Measurements from ENCODE around the gene KDM2B. TPM values are rescaled to one million over a fixed set of nuclear protein-coding genes. Genes with fewer than 3 reads are reported as not detected.
A peak's percentile ranks its signal among the peaks of the same experiment; 100 is the strongest.

Gene KDM2B
- total RNA-seq, 1 donor from 2014 or later: 23.8 TPM

DNA sequence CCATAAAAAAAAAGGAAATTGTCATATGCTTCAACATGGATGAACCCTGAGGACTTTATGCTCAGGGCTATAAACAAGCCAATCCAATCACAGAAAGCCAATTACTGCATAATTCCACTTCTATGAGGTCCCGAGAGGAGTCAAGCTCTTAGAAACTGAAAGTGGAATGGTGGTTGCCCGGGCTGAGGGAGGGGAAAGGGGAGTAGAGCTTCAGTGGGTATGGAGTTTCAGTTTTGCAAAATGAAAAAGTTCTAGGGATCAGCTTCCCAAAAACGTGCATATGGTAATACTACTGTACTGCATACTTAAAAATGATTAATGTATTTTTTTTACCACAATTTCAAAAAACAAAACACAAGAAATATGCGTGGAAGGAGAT lies 128.9 kb downstream of the KDM2B start:
- H3K4me3 ChIP-seq (ENCODE audit: low read depth, low read length): no peak overlapping the region
- TF ChIP-seq CTCF (conservative IDR thresholded peaks at IDR 0.05; ENCODE audit: low read depth, low read length): no peak
- DNase-seq (ENCODE audit: low read depth): no peak

DNA sequence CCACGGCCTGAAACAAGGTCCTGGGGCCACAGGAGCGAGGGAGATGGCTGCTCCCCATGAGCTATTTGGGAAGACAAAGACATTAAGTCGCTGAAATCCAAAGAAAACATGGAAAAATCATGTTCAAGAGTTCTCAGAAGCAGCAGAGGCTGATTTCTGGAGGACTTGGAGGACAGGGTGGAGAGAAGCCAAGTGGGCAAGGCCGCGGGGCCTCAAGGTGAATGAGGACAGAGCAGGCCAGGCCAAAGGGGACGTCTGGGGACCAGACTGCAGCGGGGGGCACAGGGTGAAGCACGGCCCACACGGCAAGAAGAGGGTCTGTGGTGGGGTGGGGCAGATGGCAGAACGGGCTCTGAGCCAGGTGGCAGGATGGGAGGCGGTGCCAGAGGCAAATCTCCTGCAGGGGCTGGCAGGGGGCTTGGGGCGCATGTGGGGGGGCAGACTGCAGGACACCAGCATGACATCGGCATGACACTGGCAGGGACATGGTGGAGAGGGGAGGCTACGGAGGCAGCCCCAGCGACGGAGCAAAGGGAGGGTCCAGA lies 132.0 kb downstream of the KDM2B start:
- DNase-seq (ENCODE audit: low read depth): no peak
- TF ChIP-seq CTCF (conservative IDR thresholded peaks at IDR 0.05; ENCODE audit: low read depth, low read length): no peak
- H3K4me3 ChIP-seq (ENCODE audit: low read depth, low read length): no peak overlapping the region

DNA sequence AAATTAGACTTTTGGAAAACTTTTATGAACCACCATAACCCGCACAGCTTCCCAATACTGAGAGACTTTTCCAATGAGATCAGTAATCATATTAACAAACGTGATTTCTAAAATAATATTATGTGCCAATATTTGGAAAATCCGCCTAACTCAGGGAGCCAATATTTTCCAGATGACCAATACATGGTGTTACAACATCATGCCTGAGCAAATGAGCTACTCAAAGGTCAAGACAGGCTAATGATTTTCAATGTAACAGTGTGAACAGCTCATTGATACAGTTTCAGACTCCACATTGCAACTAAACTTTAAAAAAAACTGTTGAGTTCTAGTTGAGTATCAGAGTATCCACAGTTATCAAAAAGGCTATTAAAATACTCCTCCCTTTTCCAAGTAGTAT lies 134.1 kb downstream of the KDM2B start:
- H3K4me3 ChIP-seq (ENCODE audit: low read depth, low read length): no peak overlapping the region
- no peak for TF ChIP-seq CTCF (conservative IDR thresholded peaks at IDR 0.05; ENCODE audit: low read depth, low read length)
- peak; percentile 29 for DNase-seq (ENCODE audit: low read depth)

DNA sequence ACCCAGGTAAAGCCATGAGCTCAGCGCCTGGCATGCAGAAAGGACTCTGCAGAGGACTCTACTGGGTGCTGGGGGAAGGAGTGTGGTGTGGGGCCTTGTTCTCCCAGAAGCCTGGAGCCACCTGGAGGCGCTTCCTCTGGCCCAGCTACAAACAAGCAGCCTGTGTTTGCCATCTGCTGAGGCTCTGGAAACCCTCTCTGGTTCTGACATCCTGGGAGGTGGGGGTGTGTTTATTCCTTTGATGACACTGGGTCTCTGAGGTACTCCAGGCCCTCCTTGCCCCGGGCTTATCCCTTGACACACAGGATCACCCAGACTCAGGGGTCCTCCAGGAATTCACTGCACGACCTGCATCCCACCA lies 136.0 kb downstream of the KDM2B start:
- TF ChIP-seq CTCF (conservative IDR thresholded peaks at IDR 0.05; ENCODE audit: low read depth, low read length): no peak
- no peak for DNase-seq (ENCODE audit: low read depth)
- H3K4me3 ChIP-seq (ENCODE audit: low read depth, low read length): no peak overlapping the region

GRCh38 chr12:121443911-121444841 lies 136.6 kb downstream of the KDM2B start:
- DNase-seq (ENCODE audit: low read depth): no peak
- TF ChIP-seq CTCF (conservative IDR thresholded peaks at IDR 0.05; ENCODE audit: low read depth, low read length): no peak
- no peak overlapping the region for H3K4me3 ChIP-seq (ENCODE audit: low read depth, low read length)

- TF ChIP-seq CTCF (conservative IDR thresholded peaks at IDR 0.05; ENCODE audit: low read depth, low read length): peak; percentile 88
- DNase-seq (ENCODE audit: low read depth): no peak
- no peak overlapping the region for H3K4me3 ChIP-seq (ENCODE audit: low read depth, low read length)
These were observed 137.5 kb downstream of the KDM2B start for GRCh38 chr12:121443193-121443870.
